Astrocyte of the cerebellum (primary cell): ENCODE measurements around the gene TMEM150A.

ENCODE experiments used
- DNase-seq: peaks from one replicate; pipeline ENCODE4 v3.0.0-alpha.2; 2011; ENCODE audit warnings: low read depth
- H3K4me3 ChIP-seq: 2 replicates; pipeline ENCODE4 v1.5.1; 2011; ENCODE audit warnings: mild to moderate bottlenecking, low read depth, low read length, moderate library complexity
- CTCF ChIP-seq: IDR thresholded peaks from 2 replicates; pipeline ENCODE4 v1.5.1; 2012; ENCODE audit warnings: low read length, low read depth, moderate library complexity, mild to moderate bottlenecking; ENCODE audit errors: missing control alignments
- in situ Hi-C: cut with HindIII; loops from 2 replicates; pipeline ENCODE4 v1.10.0; 2017; ENCODE audit warnings: low sequenced_read_pairs

TMEM150A gene

GRCh38 chr2:85557130-85557529, 45.4 kb downstream of the TMEM150A start:
- no peak for TF ChIP-seq CTCF
- no peak for DNase-seq
- in situ Hi-C loops, result no loop called here
- H3K4me3 ChIP-seq, result no peak overlapping the region

DNA sequence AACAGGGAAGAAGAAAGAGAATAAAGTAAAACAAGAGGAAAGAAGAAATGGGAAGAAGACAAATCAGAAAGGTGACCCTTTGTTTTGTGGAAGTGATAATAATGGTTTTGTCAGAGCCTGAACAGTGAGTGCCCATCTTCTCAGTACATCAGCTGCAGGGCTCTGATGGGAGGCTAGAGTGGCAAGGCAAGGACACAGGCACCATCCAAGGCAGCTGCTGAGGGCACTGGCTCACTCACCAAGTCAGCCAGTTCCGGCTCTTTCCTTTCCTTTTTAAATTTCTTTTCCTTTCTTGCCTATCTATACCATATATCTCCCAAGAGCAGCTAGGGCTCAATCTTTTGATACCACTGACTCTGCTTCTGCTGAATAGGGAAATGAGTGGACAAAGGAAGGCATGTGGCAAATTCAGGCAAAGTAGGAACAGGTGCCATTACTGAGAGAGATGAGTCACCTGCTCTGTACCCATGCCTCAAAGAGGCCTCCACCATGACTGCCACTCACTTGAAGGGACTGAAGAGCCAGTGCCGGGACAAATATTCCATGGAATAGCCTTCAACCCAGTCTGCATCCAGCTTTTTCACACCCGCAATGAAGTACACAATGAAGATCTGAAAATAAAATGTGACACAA, 47.4 kb downstream of the TMEM150A start:
- DNase-seq, result no peak
- no peak overlapping the region for H3K4me3 ChIP-seq
- no peak for TF ChIP-seq CTCF
- in situ Hi-C loops, result no loop called here

DNA sequence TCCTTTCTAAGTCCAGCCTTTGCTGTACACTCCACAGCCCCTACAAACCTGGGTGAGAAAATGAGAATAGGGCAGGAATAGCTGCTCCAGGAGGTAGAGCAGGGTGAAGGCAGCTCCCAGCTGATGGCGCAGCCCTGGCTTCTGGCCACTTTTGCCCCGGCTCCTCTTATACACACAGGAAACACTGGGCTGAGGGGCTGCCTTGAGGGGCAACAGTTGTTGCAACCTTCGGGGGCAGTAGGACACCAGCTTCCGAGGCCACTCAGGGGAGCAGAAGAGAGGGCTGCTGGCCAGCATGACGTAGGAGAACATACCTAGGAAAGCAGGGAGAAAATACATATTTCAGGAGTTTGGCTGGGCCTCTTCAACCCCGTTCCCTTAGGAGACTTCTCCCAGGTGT, 49.3 kb downstream of the TMEM150A start:
- no peak overlapping the region for H3K4me3 ChIP-seq
- no peak for TF ChIP-seq CTCF
- no peak for DNase-seq
- in situ Hi-C loops, result no loop called here

- peak; percentile 92 for TF ChIP-seq CTCF
- DNase-seq, result peak; percentile 67
- in situ Hi-C loops, result no loop called here
Observed at GRCh38 chr2:85551698-85552678, 50.5 kb downstream of the TMEM150A start.

GRCh38 chr2:85550486-85550885, 52.0 kb downstream of the TMEM150A start:
- DNase-seq, result no peak
- TF ChIP-seq CTCF, result no peak
- in situ Hi-C loops, result no loop called here
- no peak overlapping the region for H3K4me3 ChIP-seq

More at GRCh38 chr2:85551698-85552678, 50.5 kb downstream of the TMEM150A start:
- H3K4me3 ChIP-seq, result no peak overlapping the region

- in situ Hi-C loops, result no loop called here
- no peak overlapping the region for H3K4me3 ChIP-seq
- peak; percentile 74 for DNase-seq
- no peak for TF ChIP-seq CTCF
Observed at GRCh38 chr2:85549826-85550225, 52.7 kb downstream of the TMEM150A start.
